ENCODE data around the gene SLC2A4RG. TPM values are rescaled to one million over a fixed set of nuclear protein-coding genes. Genes with fewer than 3 reads are reported as not detected.

SLC2A4RG gene
- total and polyA plus RNA-seq, 2 donors (not counting 3 experiments of a cell fraction or from before 2014, with no cell fraction given) = 41.7 to 69.4 TPM

DNA sequence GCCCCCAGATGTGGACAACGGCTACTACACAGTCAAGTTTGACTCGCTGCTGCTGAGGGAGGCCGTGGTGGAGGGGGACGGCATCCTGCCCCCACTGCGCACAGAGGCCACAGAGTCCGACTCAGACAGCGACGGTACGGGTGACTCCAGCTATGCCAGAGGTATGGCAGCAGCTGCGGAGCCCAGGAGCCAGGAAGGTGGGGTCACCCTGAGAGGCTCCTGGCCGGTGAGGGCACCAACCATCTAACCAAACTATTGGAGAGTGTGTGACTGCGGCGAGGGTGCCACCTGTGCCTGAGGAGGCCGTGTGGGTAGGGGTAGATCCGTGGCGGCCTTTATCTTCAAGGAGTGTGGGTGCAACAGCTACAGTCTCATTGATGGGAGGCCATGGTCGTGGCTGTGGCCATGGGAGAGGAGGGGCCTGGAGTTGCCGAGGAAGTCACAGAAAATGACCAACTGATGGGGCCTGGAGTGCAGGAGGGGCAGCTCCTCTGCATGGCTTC lies 5.9 kb upstream of the SLC2A4RG start:
- no peak overlapping the region for H3K27ac ChIP-seq (ENCODE audit: insufficient read depth, low read depth, low read length)
- H3K9me3 ChIP-seq (replicated peaks; ENCODE audit: control insufficient read depth, insufficient read depth, low read length) = no peaks in the 10 kb centered on the region
- H2AFZ ChIP-seq (ENCODE audit: low read depth, low read length) = no peak overlapping the region
- TF ChIP-seq JUN (IDR thresholded peaks at IDR 0.05; ENCODE audit: borderline replicate concordance, insufficient read depth, insufficient read length, low read depth) (no peak), POLR2A (IDR thresholded peaks at IDR 0.05; ENCODE audit: low read depth, low read length) (no peak), EZH2 (IDR thresholded peaks at IDR 0.05; ENCODE audit: borderline replicate concordance, low read depth, low read length, severe bottlenecking) (no peak), POLR2AphosphoS5 (IDR thresholded peaks at IDR 0.05; ENCODE audit: insufficient read depth, low read depth, low read length) (no peak), MYC (IDR thresholded peaks at IDR 0.05; ENCODE audit: low read depth, low read length) (no peak), FOS (IDR thresholded peaks at IDR 0.05; ENCODE audit: borderline replicate concordance, insufficient read depth, low read length) (no peak)
- TF ChIP-seq, protein P1, sequence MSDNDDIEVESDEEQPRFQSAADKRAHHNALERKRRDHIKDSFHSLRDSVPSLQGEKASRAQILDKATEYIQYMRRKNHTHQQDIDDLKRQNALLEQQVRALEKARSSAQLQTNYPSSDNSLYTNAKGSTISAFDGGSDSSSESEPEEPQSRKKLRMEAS (IDR thresholded peaks at IDR 0.05; ENCODE audit: insufficient read depth, insufficient read length) = no peak
- TF ChIP-seq, protein P2, sequence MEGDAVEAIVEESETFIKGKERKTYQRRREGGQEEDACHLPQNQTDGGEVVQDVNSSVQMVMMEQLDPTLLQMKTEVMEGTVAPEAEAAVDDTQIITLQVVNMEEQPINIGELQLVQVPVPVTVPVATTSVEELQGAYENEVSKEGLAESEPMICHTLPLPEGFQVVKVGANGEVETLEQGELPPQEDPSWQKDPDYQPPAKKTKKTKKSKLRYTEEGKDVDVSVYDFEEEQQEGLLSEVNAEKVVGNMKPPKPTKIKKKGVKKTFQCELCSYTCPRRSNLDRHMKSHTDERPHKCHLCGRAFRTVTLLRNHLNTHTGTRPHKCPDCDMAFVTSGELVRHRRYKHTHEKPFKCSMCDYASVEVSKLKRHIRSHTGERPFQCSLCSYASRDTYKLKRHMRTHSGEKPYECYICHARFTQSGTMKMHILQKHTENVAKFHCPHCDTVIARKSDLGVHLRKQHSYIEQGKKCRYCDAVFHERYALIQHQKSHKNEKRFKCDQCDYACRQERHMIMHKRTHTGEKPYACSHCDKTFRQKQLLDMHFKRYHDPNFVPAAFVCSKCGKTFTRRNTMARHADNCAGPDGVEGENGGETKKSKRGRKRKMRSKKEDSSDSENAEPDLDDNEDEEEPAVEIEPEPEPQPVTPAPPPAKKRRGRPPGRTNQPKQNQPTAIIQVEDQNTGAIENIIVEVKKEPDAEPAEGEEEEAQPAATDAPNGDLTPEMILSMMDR (IDR thresholded peaks at IDR 0.05; ENCODE audit: extremely low read depth in 1 of 2, insufficient read depth in 1 of 2, low read depth in 1 of 2, low read length in 2 of 2) = no peak
- H3K4me3 ChIP-seq (replicated peaks in 1 of 3; ENCODE audit: insufficient read depth in 1 of 3, low read depth in 1 of 3, low read length in 3 of 3) = no peak overlapping the region
- H4K20me1 ChIP-seq (replicated peaks; ENCODE audit: control insufficient read depth, extremely low read depth, insufficient read depth, low read length) = no peaks in the 10 kb centered on the region
- ChIA-PET CTCF (no interaction called here), POLR2A (no interaction called here)
- BruUV-seq (replicated peaks) = no TSS peak
- H3K4me2 ChIP-seq (ENCODE audit: insufficient read depth, low read length) = no peak overlapping the region
- no peaks in the 10 kb centered on the region for H3K27me3 ChIP-seq (ENCODE audit: control insufficient read depth in 2 of 2, insufficient read depth in 2 of 2, low read length in 2 of 2)
- no peak for FAIRE-seq
- no peaks in the 10 kb centered on the region for H3K9me1 ChIP-seq (replicated peaks; ENCODE audit: control insufficient read depth, extremely low read depth, insufficient read depth, low read length)
- no peak overlapping the region for H3K9ac ChIP-seq (replicated peaks; ENCODE audit: extremely low read depth, insufficient read depth, low read length)
- H3K36me3 ChIP-seq (ENCODE audit: control insufficient read depth in 2 of 2, extremely low read depth in 1 of 2, insufficient read depth in 2 of 2, low read length in 2 of 2) = peaks cover 0 to 25% of the 10 kb centered on the region in 2 experiments
- H3K4me1 ChIP-seq (ENCODE audit: control insufficient read depth, extremely low read depth, insufficient read depth, low read length) = no peaks in the 10 kb centered on the region
- dilution Hi-C loops (cut with MboI; ENCODE audit: extremely low pct_ligation_motif_present, low sequenced_read_pairs) (no loop called here), intact Hi-C loops (cut with micrococcal nuclease) (no loop called here)
- H3K79me2 ChIP-seq (ENCODE audit: control insufficient read depth, insufficient read depth, low read length) = peaks cover 15% of the 10 kb centered on the region
- DNase-seq (ENCODE audit: low read depth, low spot score) = no peak
